Measurements from ENCODE around the gene NTNG2.

The NTNG2 gene

GRCh38 chr9:132176338-132176737 lies 14.5 kb downstream of the NTNG2 start:
- no peak for DNase-seq

- DNase-seq: no peak
Measured at GRCh38 chr9:132181796-132182313, 20.0 kb downstream of the NTNG2 start.

GRCh38 chr9:132182314-132183091 lies 20.6 kb downstream of the NTNG2 start:
- DNase-seq: no peak

- DNase-seq: no peak
Measured at GRCh38 chr9:132183134-132183533, 21.3 kb downstream of the NTNG2 start.

GRCh38 chr9:132183715-132184114 lies 21.9 kb downstream of the NTNG2 start:
- no peak for DNase-seq

GRCh38 chr9:132184124-132184523 lies 22.3 kb downstream of the NTNG2 start:
- DNase-seq: no peak

- DNase-seq: no peak
Measured at GRCh38 chr9:132185073-132186009, 23.5 kb downstream of the NTNG2 start.

GRCh38 chr9:132187121-132187620 lies 25.3 kb downstream of the NTNG2 start:
- DNase-seq: no peak

GRCh38 chr9:132190966-132191365 lies 29.1 kb downstream of the NTNG2 start:
- DNase-seq: no peak

GRCh38 chr9:132192728-132193127 lies 30.9 kb downstream of the NTNG2 start:
- DNase-seq: no peak

GRCh38 chr9:132193227-132194124 lies 31.6 kb downstream of the NTNG2 start:
- no peak for DNase-seq

- DNase-seq: no peak
Measured at GRCh38 chr9:132194508-132194907, 32.6 kb downstream of the NTNG2 start.

GRCh38 chr9:132197315-132197714 lies 35.5 kb downstream of the NTNG2 start:
- DNase-seq: no peak

- DNase-seq: no peak
Measured at GRCh38 chr9:132197856-132198550, 36.1 kb downstream of the NTNG2 start.

GRCh38 chr9:132199056-132199455 lies 37.2 kb downstream of the NTNG2 start:
- no peak for DNase-seq

- no peak for DNase-seq
Measured at GRCh38 chr9:132200706-132201105, 38.8 kb downstream of the NTNG2 start.

GRCh38 chr9:132201139-132201538 lies 39.3 kb downstream of the NTNG2 start:
- no peak for DNase-seq

GRCh38 chr9:132201780-132202703 lies 40.2 kb downstream of the NTNG2 start:
- no peak for DNase-seq

- no peak for DNase-seq
Measured at GRCh38 chr9:132204883-132205282, 43.0 kb downstream of the NTNG2 start.

GRCh38 chr9:132207215-132207614 lies 45.4 kb downstream of the NTNG2 start:
- no peak for DNase-seq
